Measurements from ENCODE around the gene ACTMAP. TPM values are rescaled to one million over a fixed set of nuclear protein-coding genes. Genes with fewer than 3 reads are reported as not detected.

The ACTMAP gene
- total RNA-seq, 2 experiments from 2014 or later = 3.9 to 5.7 TPM

GRCh38 chr19:40752257-40752781, 2.0 kb upstream of the ACTMAP start:
- no peaks in the 10 kb centered on the region for H3K9me3 ChIP-seq (ENCODE audit: control insufficient read depth in 1 of 2, insufficient read depth in 1 of 2, low read length in 2 of 2)

GRCh38 chr19:40750874-40751537, 729 bp upstream of the ACTMAP start, which contains the start of gene SNRPA:
TSS of gene SNRPA (plus strand) at chr19:40751203. CDS start at chr19:40751409, 206 bp downstream.
- no peaks in the 10 kb centered on the region for H3K9me3 ChIP-seq (ENCODE audit: control insufficient read depth in 1 of 2, insufficient read depth in 1 of 2, low read length in 2 of 2)
- peak within 1 kb of the TSS; percentile 93 for H3K4me3 ChIP-seq (ENCODE audit: low read length)
- DNase-seq = peak; percentile 91 to 98 (median 94)
- H3K4me1 ChIP-seq (ENCODE audit: insufficient read depth, low read length) = peaks cover 63% of the 10 kb centered on the region
- Mint-ChIP-seq H3K27ac (peak within 1 kb of the TSS; percentile 99), H3K27me3 (no peaks in the 10 kb centered on the region), H3K9me3 (no peaks in the 10 kb centered on the region), H3K4me1 (ENCODE audit: low read depth) (peaks cover 54% of the 10 kb centered on the region), H3K4me3 (peak within 1 kb of the TSS; percentile 99), H3K36me3 (ENCODE audit: low read depth) (peaks cover 45% of the 10 kb centered on the region)
- intact Hi-C loops (cut with DNase I, micrococcal nuclease) = loop anchor here (1.0 to 10.0 kb wide), 8 partner anchors 26 to 286 kb away; partner anchors contain the start of genes BLVRB (in 1 of the 2), COQ8B (in 1 of the 2), EGLN2 (in 1 of the 2) and ITPKC (in 1 of the 2)
- peaks cover 11% of the 10 kb centered on the region for H3K36me3 ChIP-seq (ENCODE audit: insufficient read depth, low read length)
- peak; percentile 69 for ATAC-seq (ENCODE audit: poor library complexity)
- no peak for TF ChIP-seq CTCF (IDR thresholded peaks at IDR 0.05)
- CTCF ChIA-PET = interaction anchor here (1.2 to 2.8 kb wide), 4 partner anchors 27 to 1821 kb away, joined by 3 to 16 read pairs (median 6); partner anchors contain the start of genes EGLN2, MRPS12, RAB4B and SARS2
- no peaks in the 10 kb centered on the region for H3K27me3 ChIP-seq (ENCODE audit: control insufficient read depth in 1 of 2, insufficient read depth in 2 of 2, low read length in 2 of 2)
- H3K27ac ChIP-seq (ENCODE audit: low read depth in 1 of 2, low read length in 2 of 2) = peak within 1 kb of the TSS; percentile 84 to 93
- POLR2A ChIA-PET = interaction anchor here (0.6 to 2.9 kb wide), 32 partner anchors 15 to 1409 kb away, joined by 3 to 90 read pairs (median 4); partner anchors contain the start of genes B9D2, BLVRB, C19orf47 and COQ8B

More at GRCh38 chr19:40752257-40752781, 2.0 kb upstream of the ACTMAP start:
- ChIA-PET CTCF (interaction anchor here (0.7 to 2.0 kb wide), 7 partner anchors 25 to 218 kb away, joined by 3 to 6 read pairs (median 4); partner anchors contain the start of genes COQ8B, EGLN2, ITPKC and RAB4B), POLR2A (interaction anchor here (1.0 to 2.9 kb wide), 6 partner anchors 25 to 54 kb away, joined by 4 to 82 read pairs (median 14); partner anchors contain the start of genes COQ8B, EGLN2, ITPKC and RAB4B)
- Mint-ChIP-seq H3K27me3 (no peaks in the 10 kb centered on the region), H3K4me1 (ENCODE audit: low read depth) (peaks cover 64% of the 10 kb centered on the region), H3K9me3 (no peaks in the 10 kb centered on the region), H3K27ac (peak overlapping the region; percentile 99), H3K36me3 (ENCODE audit: low read depth) (peaks cover 59% of the 10 kb centered on the region), H3K4me3 (peak overlapping the region; percentile 99)
- Histone ChIP-seq H3K4me3 (ENCODE audit: low read length) (peak overlapping the region; percentile 93), H3K4me1 (ENCODE audit: insufficient read depth, low read length) (peaks cover 76% of the 10 kb centered on the region), H3K36me3 (ENCODE audit: insufficient read depth, low read length) (peaks cover 23% of the 10 kb centered on the region), H3K27me3 (ENCODE audit: control insufficient read depth in 1 of 2, insufficient read depth in 2 of 2, low read length in 2 of 2) (no peaks in the 10 kb centered on the region), H3K27ac (ENCODE audit: low read depth in 1 of 2, low read length in 2 of 2) (no peak overlapping the region)
- ATAC-seq (ENCODE audit: poor library complexity) (no peak), DNase-seq (no peak)
- TF ChIP-seq CTCF (IDR thresholded peaks at IDR 0.05) = no peak
- intact Hi-C loops (cut with DNase I, micrococcal nuclease) = loop anchor here in 1 of 2 experiments (10.0 kb wide), 1 partner anchor 288 kb away; the partner anchor contains the start of genes BLVRB and SPTBN4

GRCh38 chr19:40747536-40747935, 2.7 kb downstream of the ACTMAP start:
- Mint-ChIP-seq H3K27me3 (no peaks in the 10 kb centered on the region), H3K36me3 (ENCODE audit: low read depth) (peaks cover 23% of the 10 kb centered on the region), H3K27ac (no peak overlapping the region), H3K4me3 (no peak overlapping the region), H3K4me1 (ENCODE audit: low read depth) (peaks cover 31% of the 10 kb centered on the region), H3K9me3 (no peaks in the 10 kb centered on the region)
- Histone ChIP-seq H3K4me1 (ENCODE audit: insufficient read depth, low read length) (peaks cover 29% of the 10 kb centered on the region), H3K9me3 (ENCODE audit: control insufficient read depth in 1 of 2, insufficient read depth in 1 of 2, low read length in 2 of 2) (no peaks in the 10 kb centered on the region), H3K27me3 (ENCODE audit: control insufficient read depth in 1 of 2, insufficient read depth in 2 of 2, low read length in 2 of 2) (no peaks in the 10 kb centered on the region), H3K36me3 (ENCODE audit: insufficient read depth, low read length) (no peaks in the 10 kb centered on the region), H3K27ac (ENCODE audit: low read depth in 1 of 2, low read length in 2 of 2) (no peak overlapping the region), H3K4me3 (ENCODE audit: low read length) (no peak overlapping the region)
- ChIA-PET POLR2A (interaction anchor here (1.5 to 1.6 kb wide), 3 partner anchors 9 to 56 kb away, joined by 5 read pairs; partner anchors contain the start of gene RAB4B), CTCF (interaction anchor here (0.6 to 1.2 kb wide), 2 partner anchors 15 to 59 kb away, joined by 3 to 4 read pairs; no protein-coding TSS in a partner anchor)
- intact Hi-C loops (cut with DNase I, micrococcal nuclease) = no loop called here
- no peak for ATAC-seq (ENCODE audit: poor library complexity)
- TF ChIP-seq CTCF (IDR thresholded peaks at IDR 0.05) = no peak
- DNase-seq = no peak
